ENCODE results near the gene PPM1A. TPM values are rescaled to one million over a fixed set of nuclear protein-coding genes. Genes with fewer than 3 reads are reported as not detected.

Gene PPM1A
- total RNA-seq, 1 experiment from 2014 or later: 41.7 TPM

GRCh38 chr14:60288279-60288678 is 39.3 kb downstream of the PPM1A start:
- Histone ChIP-seq H3K79me2 (ENCODE audit: insufficient read depth, low read length) (no peaks in the 10 kb centered on the region), H3K9me3 (ENCODE audit: control insufficient read depth, low read depth, low read length) (no peaks in the 10 kb centered on the region), H4K5ac (ENCODE audit: insufficient read length, low read depth, low read length) (no peak overlapping the region), H4K91ac (ENCODE audit: insufficient read length, low read depth, low read length) (no peak overlapping the region), H2AFZ (ENCODE audit: low read length) (no peak overlapping the region), H3K23me2 (ENCODE audit: insufficient read length, low read depth, low read length, poor library complexity, severe bottlenecking) (no peaks in the 10 kb centered on the region), H2BK15ac (ENCODE audit: low read depth, low read length) (no peak overlapping the region), H2BK12ac (ENCODE audit: insufficient read length, low read depth, low read length) (no peak overlapping the region), H4K20me1 (ENCODE audit: control insufficient read depth, insufficient read depth, insufficient read length) (no peaks in the 10 kb centered on the region), H3K27ac (ENCODE audit: insufficient read length, low read depth, low read length) (no peak overlapping the region), H2BK20ac (ENCODE audit: low read depth, low read length, poor library complexity, severe bottlenecking) (no peak overlapping the region), H3K4ac (ENCODE audit: low read depth, low read length) (no peak overlapping the region), H2BK5ac (ENCODE audit: insufficient read length, low read length) (no peak overlapping the region), H3K4me1 (ENCODE audit: insufficient read depth, low read length) (no peaks in the 10 kb centered on the region), H3K56ac (ENCODE audit: insufficient read length, low read depth, low read length) (no peak overlapping the region), H3K27me3 (ENCODE audit: insufficient read depth, low read length) (no peaks in the 10 kb centered on the region), H3K4me2 (ENCODE audit: insufficient read depth, insufficient read length, low read length) (no peak overlapping the region), H2BK120ac (ENCODE audit: low read depth, low read length, poor library complexity, severe bottlenecking) (no peak overlapping the region), H4K8ac (replicated peaks; ENCODE audit: insufficient read length, low read depth, low read length) (no peak overlapping the region), H3K79me1 (ENCODE audit: insufficient read depth, low read depth, low read length, poor library complexity, severe bottlenecking) (no peaks in the 10 kb centered on the region), H3T11ph (ENCODE audit: low read length) (no peak overlapping the region), H3K18ac (ENCODE audit: insufficient read length, low read depth, low read length) (no peak overlapping the region), H3K23ac (ENCODE audit: insufficient read length, low read depth, low read length) (no peak overlapping the region), H3K14ac (ENCODE audit: insufficient read depth, low read length) (no peak overlapping the region), H3K9ac (ENCODE audit: extremely low read depth, insufficient read length, low read length) (no peak overlapping the region), H2AK5ac (ENCODE audit: insufficient read length, low read length) (no peak overlapping the region)
- no peak overlapping the region for H3K27ac Mint-ChIP-seq
- H3K36me3 Mint-ChIP-seq (ENCODE audit: insufficient read depth in 1 of 3, low read depth in 3 of 3): peaks cover 10 to 29% (median 27%) of the 10 kb centered on the region in 3 experiments; a peak in 6 of 7 replicates
- H3K27me3 Mint-ChIP-seq (ENCODE audit: low read depth): no peaks in the 10 kb centered on the region
- H3K4me1 Mint-ChIP-seq: peaks cover 10% of the 10 kb centered on the region in 2 experiments
- H3K4me3 Mint-ChIP-seq: no peak overlapping the region
- DNase-seq: no peak
- TF ChIP-seq CTCF (conservative IDR thresholded peaks at IDR 0.05): no peak
- WGBS (ENCODE audit: extremely low coverage, insufficient read length, low lambda C conversion rate): no CpG with 5 or more reads among the region's 1 CpG
- H3K9me3 Mint-ChIP-seq: no peaks in the 10 kb centered on the region; a peak in 1 of 5 replicates

Measured in H9 (cell line).